Heart left ventricle (tissue), 16 donors: ENCODE data around the gene SLN. TPM values are rescaled to one million over a fixed set of nuclear protein-coding genes. Genes with fewer than 3 reads are reported as not detected.

Experiments
- ATAC-seq, 4 donors: fragments of 200-7000 bp; cut with Tn5 transposase; one replicate each; pipeline ENCODE4 v1.9.1; 2020 to 2022; ENCODE audit warnings: moderate library complexity in 4 of 4, mild to moderate bottlenecking in 3 of 4, moderate number of reproducible peaks in 1 of 4
- DNase-seq, 5 donors: peaks; one replicate each; pipeline ENCODE4 v3.0.0-alpha.2; 2020
- H3K27ac ChIP-seq, 12 donors: fragments of 200-600 bp; sonication (generic) in 4 of 12; one replicate each; pipeline versions ENCODE4 v1.5.0 to v1.8.0; 2016 to 2022; ENCODE audit warnings: mild to moderate bottlenecking in 2 of 12
- H3K27me3 ChIP-seq, 9 donors: fragments of 200-600 bp; sonication (generic) in 2 of 9; one replicate each; pipeline versions ENCODE4 v1.5.1 to v1.8.0; 2016 to 2022; ENCODE audit warnings: mild to moderate bottlenecking in 3 of 9
- H3K36me3 ChIP-seq, 9 donors: fragments of 200-600 bp; sonication (generic) in 2 of 9; one replicate each; pipeline versions ENCODE4 v1.5.0 to v1.8.0; 2018 to 2022; ENCODE audit warnings: mild to moderate bottlenecking in 2 of 9
- H3K4me1 ChIP-seq, 12 donors: fragments of 200-600 bp; sonication (generic) in 4 of 12; one replicate each; pipeline versions ENCODE4 v1.5.0 to v1.8.0; 2016 to 2022; ENCODE audit warnings: mild to moderate bottlenecking in 3 of 12
- H3K4me3 ChIP-seq, 12 donors: fragments of 200-600 bp; sonication (generic) in 4 of 12; one replicate each; pipeline versions ENCODE4 v1.5.0 to v1.8.0; 2017 to 2022; ENCODE audit warnings: mild to moderate bottlenecking in 9 of 12, moderate library complexity in 4 of 12
- H3K9me3 ChIP-seq, 12 donors: fragments of 200-600 bp; sonication (generic) in 4 of 12; one replicate each; pipeline versions ENCODE4 v1.5.0 to v1.8.0; 2016 to 2022; ENCODE audit warnings: mild to moderate bottlenecking in 1 of 12
- POLR2A ChIP-seq, 2 donors: fragments of 450-650 bp; IDR thresholded peaks; one replicate each; pipeline ENCODE4 v1.6.1; 2017; ENCODE audit warnings: antibody characterized with exemption in 2 of 2, mild to moderate bottlenecking in 2 of 2, moderate library complexity in 2 of 2
- WGBS, 4 donors: extraction: QIAGEN DNeasy Blood & Tissue Kit in 2 of 4; methylation state at CpG; one replicate each; pipeline versions ENCODE4 v1.1.5 to v1.1.7; 2013 to 2018; 5-methylcytosine and 5-hydroxymethylcytosine counted together
- intact Hi-C, 10 donors: fragments of 100-400 bp; cut with DNase I; formaldehyde crosslinking; loops; one replicate each; pipeline versions ENCODE4 v1.11.1 to v1.14.2; 2022
- polyA plus RNA-seq, 2 donors: library from polyadenylated mRNA; stranded (reverse); fragments of 200-250 nt; gene quantifications; one replicate each; pipeline ENCODE4 v1.2.3, GENCODE V29; 2013
- total RNA-seq, 9 donors: library from RNA; depleted of rRNA in 2 of 9; stranded (reverse); fragments of >200 nt in 2 of 9; fragmentation: NEBNext Ultra II Directional in 3 of 9; extraction: Animal tissue kit (Norgen Biotek cat#: 25700) in 3 of 9; gene quantifications; one replicate each; pipeline versions ENCODE4 v1.1.0 to v1.2.4, GENCODE V29; 2016 to 2023
- TF ChIP-seq, protein P1 (sequence below), 12 donors: fragments of 200-600 bp; sonication (generic) in 4 of 12; IDR thresholded peaks; one replicate each; pipeline versions ENCODE4 v1.5.0 to v1.8.0; 2018 to 2022; ENCODE audit warnings: antibody characterized with exemption in 12 of 12, mild to moderate bottlenecking in 5 of 12
- donor health status: ischemic (EF 13 %, LVEDD 7.1; RV severe dilation, severe dysfunction).
- donor health status: healthy with polysubstance abuse.
- donor health status: DM: no; HTN: yes; CAD: no.
- donor health status: DM: no; HTN: no; CAD: no.
- donor health status: ischemic (EF 25% LVEDD 6.9; RV normal size, moderate dysfunction).
- donor health status: ischemic (EF 25% LVEDD 5.7; RV mildly dilated, moderate dysfunction).
- donor health status: healthy.
- donor health status: DM: yes; HTN: yes; CAD: no.
- donor health status: ischemic (EF 35%, LVEDD 5.7; RV mildly dilated, moderate dysfunction).
- donor health status: nonischemic (EF 11% LVEDD 7.7; RV severe dilation, severe dysfunction).
- donor health status: DM: yes; HTN: yes; CAD: no.
- donor health status: PGD.
- donor health status: ischemic (EF 29% LVEDD 5.4; RV normal size, mild dysfunction).
- donor health status: nonischemic (EF 23%, LVEDD 6.1; RV moderate dilation, normal function).

Gene SLN
- total and polyA plus RNA-seq, 11 donors = 1.1 to 64.8 (median 2.6) TPM

DNA sequence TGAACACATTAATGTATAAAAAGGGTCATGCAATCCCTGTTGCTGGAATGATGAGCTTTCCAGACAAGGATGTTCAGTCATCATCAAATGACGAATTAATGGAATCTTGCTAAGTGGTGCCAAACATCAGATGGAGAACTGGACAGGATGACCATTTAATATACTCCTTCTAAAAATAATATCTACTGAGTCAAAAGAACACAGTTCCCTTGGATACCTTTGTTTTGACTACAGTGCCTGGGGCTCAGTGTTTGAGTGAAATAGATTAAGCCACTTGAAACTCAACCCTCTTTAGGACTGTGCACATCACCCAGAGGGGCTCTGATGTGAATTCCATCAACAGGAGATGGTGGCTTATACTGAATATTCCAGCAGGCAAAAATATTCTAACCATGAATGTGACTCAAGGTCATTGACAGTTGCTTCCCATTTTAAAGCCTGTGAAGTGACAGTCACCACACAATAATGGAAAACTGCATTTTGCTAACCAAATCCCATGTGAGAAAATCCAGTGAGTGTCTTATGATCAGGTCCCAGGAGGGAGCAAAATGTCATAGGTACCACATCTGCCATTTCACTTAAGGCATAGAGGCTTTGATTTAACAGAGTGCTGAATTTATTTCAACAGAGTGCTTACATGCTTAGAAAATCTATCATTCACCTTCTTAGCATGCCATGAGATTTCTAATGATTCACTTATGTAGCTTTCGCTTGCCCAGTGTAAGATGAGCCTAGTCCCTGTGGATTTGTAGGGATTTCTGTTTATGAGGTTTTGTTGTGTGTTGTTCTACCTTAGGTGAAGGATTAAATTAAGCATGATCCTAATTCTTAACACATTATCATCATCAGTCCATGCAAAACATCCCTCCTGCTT, 41.3 kb upstream of the SLN start:
- WGBS, 4 donors = 39 to 59% (median 43%) methylated on average over 2 of the region's 2 CpGs
- Histone ChIP-seq H3K4me1 (no peaks in the 10 kb centered on the region), H3K9me3 (no peaks in the 10 kb centered on the region), H3K4me3 (no peak overlapping the region), H3K27me3 (no peaks in the 10 kb centered on the region), H3K36me3 (no peaks in the 10 kb centered on the region), H3K27ac (peak overlapping the region in 3 of 12 donors; percentile 23 to 40 (median 34))
- no peak for TF ChIP-seq POLR2A (IDR thresholded peaks at IDR 0.05)
- TF ChIP-seq, protein P1, sequence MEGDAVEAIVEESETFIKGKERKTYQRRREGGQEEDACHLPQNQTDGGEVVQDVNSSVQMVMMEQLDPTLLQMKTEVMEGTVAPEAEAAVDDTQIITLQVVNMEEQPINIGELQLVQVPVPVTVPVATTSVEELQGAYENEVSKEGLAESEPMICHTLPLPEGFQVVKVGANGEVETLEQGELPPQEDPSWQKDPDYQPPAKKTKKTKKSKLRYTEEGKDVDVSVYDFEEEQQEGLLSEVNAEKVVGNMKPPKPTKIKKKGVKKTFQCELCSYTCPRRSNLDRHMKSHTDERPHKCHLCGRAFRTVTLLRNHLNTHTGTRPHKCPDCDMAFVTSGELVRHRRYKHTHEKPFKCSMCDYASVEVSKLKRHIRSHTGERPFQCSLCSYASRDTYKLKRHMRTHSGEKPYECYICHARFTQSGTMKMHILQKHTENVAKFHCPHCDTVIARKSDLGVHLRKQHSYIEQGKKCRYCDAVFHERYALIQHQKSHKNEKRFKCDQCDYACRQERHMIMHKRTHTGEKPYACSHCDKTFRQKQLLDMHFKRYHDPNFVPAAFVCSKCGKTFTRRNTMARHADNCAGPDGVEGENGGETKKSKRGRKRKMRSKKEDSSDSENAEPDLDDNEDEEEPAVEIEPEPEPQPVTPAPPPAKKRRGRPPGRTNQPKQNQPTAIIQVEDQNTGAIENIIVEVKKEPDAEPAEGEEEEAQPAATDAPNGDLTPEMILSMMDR (IDR thresholded peaks at IDR 0.05) = no peak
- ATAC-seq = peak in 2 of 4 donors; percentile 41 to 83
- intact Hi-C loops = no loop called here
- no peak for DNase-seq

DNA sequence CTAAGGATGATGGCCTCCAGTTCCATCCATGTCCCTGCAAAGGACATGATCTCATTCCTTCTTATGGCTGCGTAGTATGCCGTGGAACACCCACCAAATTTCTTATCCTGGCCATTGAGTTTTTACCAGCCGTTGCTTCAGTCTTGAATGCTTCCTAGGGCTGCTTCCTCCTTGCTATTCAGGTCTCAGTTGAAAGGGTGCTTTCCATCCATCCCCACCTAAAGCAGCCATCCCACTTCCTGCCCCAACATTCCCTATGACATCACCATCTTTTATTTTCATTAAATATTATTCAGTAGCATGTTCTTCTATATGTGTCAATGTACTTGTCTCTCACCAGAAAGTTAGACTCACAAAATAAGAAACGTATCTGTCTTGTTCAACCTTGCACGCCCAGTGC, 40.7 kb upstream of the SLN start:
- Histone ChIP-seq H3K27me3 (no peaks in the 10 kb centered on the region), H3K4me1 (no peaks in the 10 kb centered on the region), H3K36me3 (no peaks in the 10 kb centered on the region), H3K4me3 (no peak overlapping the region), H3K9me3 (no peaks in the 10 kb centered on the region), H3K27ac (peak overlapping the region in 1 of 12 donors; percentile 9)
- WGBS, 4 donors = 52 to 61% (median 57%) methylated on average over 5 of the region's 5 CpGs
- peak in 1 of 4 donors; percentile 76 for ATAC-seq
- intact Hi-C loops = no loop called here
- TF ChIP-seq POLR2A (IDR thresholded peaks at IDR 0.05) = no peak
- TF ChIP-seq, protein P1 (IDR thresholded peaks at IDR 0.05) = no peak
- DNase-seq = no peak

DNA sequence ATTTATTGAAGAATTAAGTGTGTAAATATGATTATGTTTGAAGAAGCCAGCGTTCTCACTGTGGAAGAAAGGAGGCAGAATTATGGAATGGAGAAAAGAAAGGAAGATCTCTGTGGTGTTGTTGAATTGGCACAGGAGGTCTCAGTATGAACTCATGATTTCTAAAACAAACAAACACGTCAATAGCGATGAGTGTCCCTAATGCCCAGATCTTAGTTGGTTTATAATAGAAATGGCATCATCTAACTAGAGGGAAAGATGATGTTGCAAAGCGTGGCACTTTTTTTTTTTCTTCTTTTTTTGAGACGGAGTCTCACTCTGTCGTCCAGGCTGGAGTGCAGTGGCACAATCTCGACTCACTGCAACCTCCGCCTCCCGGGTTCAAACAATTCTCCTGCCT, 39.2 kb upstream of the SLN start:
- no peak overlapping the region for H3K27ac ChIP-seq
- H3K36me3 ChIP-seq = no peaks in the 10 kb centered on the region
- H3K9me3 ChIP-seq = no peaks in the 10 kb centered on the region
- DNase-seq = no peak
- no peaks in the 10 kb centered on the region for H3K27me3 ChIP-seq
- no peak for TF ChIP-seq POLR2A (IDR thresholded peaks at IDR 0.05)
- TF ChIP-seq, protein P1 (IDR thresholded peaks at IDR 0.05) = no peak
- no peak for ATAC-seq
- intact Hi-C loops = no loop called here
- 84 to 97% (median 94%) methylated on average over 9 of the region's 9 CpGs for WGBS, 4 donors
- no peaks in the 10 kb centered on the region for H3K4me1 ChIP-seq
- H3K4me3 ChIP-seq = no peak overlapping the region

DNA sequence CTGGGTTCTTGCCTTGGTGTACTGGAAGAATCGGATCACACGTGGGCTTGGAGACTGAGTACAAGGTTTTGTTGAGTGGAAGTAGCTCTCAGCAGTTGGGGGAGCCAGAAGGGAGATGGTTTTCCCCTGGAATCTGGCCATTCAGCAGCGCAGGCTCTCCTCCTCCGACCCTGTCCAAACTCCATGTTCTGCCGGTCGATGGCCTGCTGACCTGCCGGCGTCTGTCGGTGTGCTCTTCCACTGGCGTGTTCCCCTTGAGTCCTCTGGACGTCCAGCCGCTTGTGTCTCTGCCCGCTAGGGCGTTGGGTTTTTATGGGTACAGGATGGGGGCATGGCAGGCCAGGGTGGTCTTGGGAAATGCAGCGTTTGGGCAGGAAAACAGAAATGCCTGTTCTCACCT, 38.5 kb upstream of the SLN start:
- Histone ChIP-seq H3K4me3 (no peak overlapping the region), H3K27ac (no peak overlapping the region), H3K36me3 (no peaks in the 10 kb centered on the region), H3K4me1 (no peaks in the 10 kb centered on the region), H3K27me3 (no peaks in the 10 kb centered on the region), H3K9me3 (no peaks in the 10 kb centered on the region)
- TF ChIP-seq POLR2A (IDR thresholded peaks at IDR 0.05) = no peak
- TF ChIP-seq, protein P1 (IDR thresholded peaks at IDR 0.05) = no peak
- WGBS, 4 donors = 86 to 92% (median 90%) methylated on average over 13 to 15 of the region's 15 CpGs
- ATAC-seq = no peak
- DNase-seq = no peak
- intact Hi-C loops = no loop called here
